SIG-M5 treated with dmso at 0.1 percent for 504 hours (cell line): ENCODE measurements around the gene PACSIN3.
A peak's percentile ranks its signal among the peaks of the same experiment; 100 is the strongest.

Experiments used
- DNase-seq: peaks from one replicate; lab custom pipeline; 2025; ENCODE audit not compliant: unreplicated experiment; lab: John Stamatoyannopoulos, UW

PACSIN3 gene

GRCh38 chr11:47154616-47155570, 31.3 kb downstream of the PACSIN3 start:
- DNase-seq: no peak

- DNase-seq: peak; percentile 49
Measured at GRCh38 chr11:47152953-47153950, 33.0 kb downstream of the PACSIN3 start.

DNA sequence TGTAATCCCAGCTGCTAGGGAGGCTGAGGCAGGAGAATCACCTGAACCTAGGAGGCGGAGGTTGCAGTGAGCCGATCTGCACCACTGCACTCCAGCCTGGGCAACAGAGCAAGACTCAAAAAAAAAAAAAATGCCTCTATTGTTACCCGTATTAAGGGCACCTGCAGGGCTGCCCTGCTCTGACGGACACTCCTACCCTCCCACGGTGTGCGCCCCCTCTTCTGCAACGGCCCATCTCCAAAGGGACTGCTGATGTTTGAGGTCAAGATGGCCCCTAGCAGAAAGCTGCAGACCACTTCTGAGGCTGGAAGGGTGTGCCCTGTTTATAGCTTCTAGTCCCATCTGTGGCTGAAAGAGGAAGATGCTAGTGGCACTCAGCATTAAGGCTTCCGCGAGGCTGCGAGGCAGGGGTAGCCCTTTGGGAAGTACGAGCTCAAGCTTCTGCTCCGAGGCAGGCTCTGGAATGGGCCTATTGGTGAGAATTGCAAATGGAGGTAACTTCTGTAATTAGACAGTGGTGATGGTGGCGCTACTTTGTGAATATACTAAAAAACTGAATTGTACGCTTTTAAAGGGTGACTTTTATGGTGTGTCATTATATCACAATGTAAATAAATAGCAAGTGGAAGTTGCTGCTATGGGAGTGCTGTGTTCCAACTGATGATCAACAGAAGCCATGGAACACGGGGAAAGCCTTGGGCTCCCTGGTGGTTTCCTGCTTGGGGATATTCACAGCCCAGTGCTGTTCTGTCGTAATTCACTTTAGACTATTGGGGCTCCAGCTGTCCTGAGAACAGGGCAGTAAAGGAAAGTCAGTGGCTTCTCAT, 33.9 kb downstream of the PACSIN3 start:
- no peak for DNase-seq

GRCh38 chr11:47149782-47150181, 36.5 kb downstream of the PACSIN3 start:
- no peak for DNase-seq

DNA sequence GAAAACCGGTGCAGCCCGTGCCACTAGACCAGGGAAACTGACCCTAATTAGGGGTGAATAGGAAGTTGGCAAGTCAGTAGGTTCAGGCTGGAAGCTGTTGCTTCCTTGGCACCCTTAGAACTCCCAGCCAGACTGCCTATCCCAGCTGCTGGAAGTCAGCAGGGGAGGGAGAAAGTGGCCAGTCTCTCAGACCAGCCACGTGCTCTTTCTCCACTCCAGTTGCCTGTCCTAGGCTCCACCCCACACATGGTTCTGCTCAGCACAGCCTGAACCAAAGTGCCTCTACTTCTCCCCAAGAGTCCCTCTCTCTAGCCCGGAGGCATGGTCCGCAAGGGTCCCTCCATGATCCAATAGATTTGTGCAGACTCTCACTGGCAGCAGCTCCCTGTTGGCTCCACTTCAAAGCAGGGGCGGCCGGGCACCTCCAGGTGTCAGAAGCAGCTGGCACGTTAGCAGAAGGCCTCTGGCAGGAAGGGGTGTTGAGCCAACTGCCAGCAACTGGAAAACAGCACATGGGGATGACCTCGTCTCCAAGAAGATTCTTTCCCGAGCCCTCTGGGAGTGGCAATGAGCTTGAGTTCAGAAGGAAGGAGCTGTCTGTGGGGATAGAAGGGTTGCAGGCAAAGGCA, 37.2 kb downstream of the PACSIN3 start:
- DNase-seq: no peak

DNA sequence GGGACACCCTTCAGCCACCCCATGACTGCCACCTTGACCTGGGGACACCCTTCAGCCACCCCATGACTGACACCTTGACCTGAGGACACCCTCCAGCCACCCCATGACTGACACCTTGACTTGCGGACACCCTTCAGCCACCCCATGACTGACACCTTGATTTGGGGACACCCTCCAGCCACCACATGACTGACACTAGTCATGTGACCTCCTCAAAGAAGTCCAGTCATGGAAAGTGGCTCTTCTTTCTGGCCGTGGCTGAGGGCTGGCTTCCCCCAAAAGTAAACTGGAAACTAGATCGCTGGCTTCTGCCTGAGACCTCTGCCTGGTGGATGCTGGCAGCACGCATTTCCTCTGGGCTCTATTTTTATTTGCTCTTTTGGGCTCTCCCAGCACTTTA, 38.0 kb downstream of the PACSIN3 start:
- DNase-seq: no peak

DNA sequence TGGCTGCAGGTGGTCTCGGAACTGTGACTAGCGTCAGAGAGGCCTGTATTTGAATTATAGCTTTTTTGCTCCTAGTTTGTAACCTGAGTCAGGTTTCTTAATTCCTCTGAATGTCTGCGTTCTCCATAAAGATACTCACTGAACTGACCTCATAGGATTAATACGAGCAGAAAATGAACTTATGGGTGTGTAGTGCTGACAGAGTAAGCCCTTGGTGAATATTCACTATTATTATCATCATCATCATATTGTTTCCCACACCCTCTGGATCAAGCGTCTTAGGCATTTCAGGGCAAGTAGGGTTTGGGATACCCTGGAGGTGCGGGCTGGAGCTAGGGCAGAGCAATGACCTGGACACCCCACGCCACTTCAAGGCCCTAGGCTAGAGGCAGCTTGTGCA, 38.6 kb downstream of the PACSIN3 start:
- no peak for DNase-seq

GRCh38 chr11:47147250-47147649, 39.0 kb downstream of the PACSIN3 start:
- no peak for DNase-seq

- no peak for DNase-seq
Measured at GRCh38 chr11:47144541-47144940, 41.7 kb downstream of the PACSIN3 start.

GRCh38 chr11:47143322-47143721, 42.9 kb downstream of the PACSIN3 start:
- peak; percentile 35 for DNase-seq

DNA sequence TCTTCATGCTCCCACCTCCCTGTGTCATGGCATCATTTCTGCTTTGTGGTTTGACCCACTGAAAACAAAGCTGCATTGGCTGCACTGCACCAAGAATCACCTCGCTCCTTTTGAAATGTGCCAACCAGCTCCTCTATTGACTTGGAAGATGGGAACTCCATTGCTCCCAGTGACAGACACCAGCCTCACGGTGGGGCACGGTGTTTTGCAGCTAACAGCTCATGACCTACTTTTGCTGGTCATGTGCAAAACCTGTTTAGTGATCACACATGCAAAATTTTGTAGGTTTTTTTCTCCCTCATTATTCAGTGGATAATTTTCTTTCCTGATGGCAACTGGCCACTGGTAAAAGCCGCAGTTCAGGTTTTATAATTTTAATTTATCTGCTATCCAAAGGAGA, 46.4 kb downstream of the PACSIN3 start:
- DNase-seq: no peak

DNA sequence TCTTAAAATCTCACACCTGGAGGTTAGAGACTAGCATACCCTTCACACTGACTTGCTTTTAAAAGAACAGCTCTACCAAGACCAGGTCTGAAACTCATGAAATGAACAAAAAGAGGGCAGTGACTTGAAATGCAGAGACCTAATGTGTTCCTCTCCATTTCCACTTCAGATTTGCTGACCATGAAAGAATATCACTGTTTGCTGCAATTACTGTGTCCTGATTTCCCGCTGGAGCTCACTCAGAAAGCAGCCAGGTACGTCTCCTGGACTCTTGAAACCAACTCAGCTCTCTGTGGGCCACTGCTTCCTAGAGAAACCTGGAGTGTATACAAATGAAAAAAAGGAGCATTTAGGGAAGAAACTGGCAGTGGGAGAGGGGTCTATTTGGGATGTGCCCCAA, 48.8 kb downstream of the PACSIN3 start:
- no peak for DNase-seq

GRCh38 chr11:47136921-47137320, 49.3 kb downstream of the PACSIN3 start:
- no peak for DNase-seq

GRCh38 chr11:47136327-47136726, 49.9 kb downstream of the PACSIN3 start:
- DNase-seq: no peak

- DNase-seq: no peak
Measured at GRCh38 chr11:47132981-47133380, 53.3 kb downstream of the PACSIN3 start.

DNA sequence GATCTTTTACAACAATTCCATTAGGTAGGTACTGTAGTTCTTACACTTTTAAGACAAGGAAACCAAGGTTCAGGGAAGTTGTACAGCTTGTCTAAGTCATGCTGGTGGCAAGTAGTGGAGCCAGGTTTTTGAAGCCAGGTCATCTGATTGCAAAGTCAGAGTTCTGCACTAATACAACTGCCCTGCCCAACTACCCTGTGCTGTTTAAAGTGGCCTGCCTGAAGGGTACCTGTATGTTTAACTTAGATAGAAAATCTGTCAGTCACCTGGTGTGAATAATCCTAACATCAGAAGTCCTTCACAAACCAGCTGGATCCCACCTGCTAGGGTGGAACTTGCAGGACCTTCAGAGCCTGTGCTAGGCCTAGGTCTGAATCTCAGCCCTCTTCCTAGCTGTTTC, 53.7 kb downstream of the PACSIN3 start:
- no peak for DNase-seq

GRCh38 chr11:47131136-47131535, 55.1 kb downstream of the PACSIN3 start:
- no peak for DNase-seq

GRCh38 chr11:47130543-47130942, 55.7 kb downstream of the PACSIN3 start:
- DNase-seq: no peak
